Upper lobe of right lung (tissue), 1 donor: Measurements from ENCODE around the gene SNX30. TPM values are rescaled to one million over a fixed set of nuclear protein-coding genes. Genes with fewer than 3 reads are reported as not detected.

Experiments
- ATAC-seq: fragments of 200-7000 bp; cut with Tn5 transposase; one replicate; pipeline ENCODE4 v1.9.1; 2020; ENCODE audit warnings: mild to moderate bottlenecking, moderate library complexity
- DNase-seq: peaks from one replicate; pipeline ENCODE4 v3.0.0-alpha.2; 2020
- H3K27ac ChIP-seq: fragments of 200-600 bp; one replicate; pipeline ENCODE4 v1.8.0; 2022
- H3K27me3 ChIP-seq: fragments of 200-600 bp; one replicate; pipeline ENCODE4 v1.8.0; 2022; ENCODE audit warnings: mild to moderate bottlenecking
- H3K36me3 ChIP-seq: fragments of 200-600 bp; one replicate; pipeline ENCODE4 v1.8.0; 2022
- H3K4me1 ChIP-seq: fragments of 200-600 bp; one replicate; pipeline ENCODE4 v1.8.0; 2022
- H3K4me3 ChIP-seq: fragments of 200-600 bp; one replicate; pipeline ENCODE4 v1.8.0; 2022; ENCODE audit warnings: mild to moderate bottlenecking
- H3K9me3 ChIP-seq: fragments of 200-600 bp; one replicate; pipeline ENCODE4 v1.8.0; 2022
- intact Hi-C: fragments of 100-400 bp; cut with DNase I; formaldehyde crosslinking; loops from one replicate; pipeline ENCODE4 v1.11.0; 2022
- total RNA-seq: library from RNA; stranded (reverse); fragmentation: NEBNext Ultra II Directional; extraction: Animal tissue kit (Norgen Biotek cat#: 25700); gene quantifications from one replicate; pipeline ENCODE4 v1.2.1, GENCODE V29; 2021
- TF ChIP-seq, protein P1 (sequence below): fragments of 200-600 bp; IDR thresholded peaks from one replicate; pipeline ENCODE4 v1.8.0; 2022; ENCODE audit warnings: antibody characterized with exemption
- donor health status: DM: no; HTN: yes; CAD: no; lungs with severe emphysema.

SNX30 gene
- total RNA-seq, 1 donor from 2014 or later, result 76.3 TPM

- TF ChIP-seq, protein P1, sequence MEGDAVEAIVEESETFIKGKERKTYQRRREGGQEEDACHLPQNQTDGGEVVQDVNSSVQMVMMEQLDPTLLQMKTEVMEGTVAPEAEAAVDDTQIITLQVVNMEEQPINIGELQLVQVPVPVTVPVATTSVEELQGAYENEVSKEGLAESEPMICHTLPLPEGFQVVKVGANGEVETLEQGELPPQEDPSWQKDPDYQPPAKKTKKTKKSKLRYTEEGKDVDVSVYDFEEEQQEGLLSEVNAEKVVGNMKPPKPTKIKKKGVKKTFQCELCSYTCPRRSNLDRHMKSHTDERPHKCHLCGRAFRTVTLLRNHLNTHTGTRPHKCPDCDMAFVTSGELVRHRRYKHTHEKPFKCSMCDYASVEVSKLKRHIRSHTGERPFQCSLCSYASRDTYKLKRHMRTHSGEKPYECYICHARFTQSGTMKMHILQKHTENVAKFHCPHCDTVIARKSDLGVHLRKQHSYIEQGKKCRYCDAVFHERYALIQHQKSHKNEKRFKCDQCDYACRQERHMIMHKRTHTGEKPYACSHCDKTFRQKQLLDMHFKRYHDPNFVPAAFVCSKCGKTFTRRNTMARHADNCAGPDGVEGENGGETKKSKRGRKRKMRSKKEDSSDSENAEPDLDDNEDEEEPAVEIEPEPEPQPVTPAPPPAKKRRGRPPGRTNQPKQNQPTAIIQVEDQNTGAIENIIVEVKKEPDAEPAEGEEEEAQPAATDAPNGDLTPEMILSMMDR, result no peak
- no peak overlapping the region for H3K27ac ChIP-seq
- no peaks in the 10 kb centered on the region for H3K27me3 ChIP-seq
- no peak overlapping the region for H3K4me3 ChIP-seq
- ATAC-seq, result no peak
- peaks cover 18% of the 10 kb centered on the region for H3K4me1 ChIP-seq
- H3K9me3 ChIP-seq, result no peaks in the 10 kb centered on the region
- intact Hi-C loops, result no loop called here
- H3K36me3 ChIP-seq, result peaks cover 24% of the 10 kb centered on the region
- no peak for DNase-seq
Measured at GRCh38 chr9:112850840-112851239, 100.3 kb downstream of the SNX30 start.

DNA sequence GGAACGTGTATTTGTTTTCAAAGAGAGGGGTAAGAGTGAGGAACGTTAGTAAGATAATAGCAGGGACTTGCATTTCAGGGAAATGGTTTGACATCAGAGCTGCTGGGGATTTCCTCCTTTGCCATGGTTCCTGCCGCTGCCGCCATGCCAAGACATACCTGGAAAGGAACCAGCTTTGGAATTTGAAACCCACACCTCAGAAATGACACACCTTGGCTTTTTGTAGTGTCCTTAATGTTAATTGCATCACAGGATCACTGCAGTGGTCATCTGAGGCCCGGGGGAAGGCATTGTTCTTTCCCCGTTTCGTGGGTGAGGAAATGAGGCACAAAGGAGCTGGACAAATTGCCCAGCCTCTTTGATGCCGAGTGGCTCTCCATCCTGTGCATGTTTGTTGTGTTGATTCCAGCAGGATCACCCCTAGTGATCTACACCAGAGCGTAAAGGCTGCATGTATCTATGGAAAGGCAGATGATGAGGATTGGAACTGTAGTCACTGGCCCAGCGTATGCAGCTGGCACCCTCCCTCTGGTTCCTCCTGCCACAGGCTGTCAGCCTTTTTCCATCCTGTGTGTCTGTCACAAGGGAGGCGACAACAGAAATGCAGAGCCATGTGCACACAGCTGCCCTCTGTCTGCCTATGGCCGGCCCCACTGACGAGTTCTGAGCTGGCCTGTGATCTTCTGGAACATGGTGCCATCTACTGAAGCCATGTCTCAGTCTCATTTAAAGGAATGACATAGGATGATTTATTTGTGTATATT is 102.4 kb downstream of the SNX30 start:
- H3K4me1 ChIP-seq, result peaks cover 12% of the 10 kb centered on the region
- no peaks in the 10 kb centered on the region for H3K27me3 ChIP-seq
- no peak overlapping the region for H3K4me3 ChIP-seq
- H3K9me3 ChIP-seq, result no peaks in the 10 kb centered on the region
- DNase-seq (no peak), ATAC-seq (no peak)
- peaks cover 24% of the 10 kb centered on the region for H3K36me3 ChIP-seq
- intact Hi-C loops, result no loop called here
- TF ChIP-seq, protein P1, result no peak
- H3K27ac ChIP-seq, result no peak overlapping the region

DNA sequence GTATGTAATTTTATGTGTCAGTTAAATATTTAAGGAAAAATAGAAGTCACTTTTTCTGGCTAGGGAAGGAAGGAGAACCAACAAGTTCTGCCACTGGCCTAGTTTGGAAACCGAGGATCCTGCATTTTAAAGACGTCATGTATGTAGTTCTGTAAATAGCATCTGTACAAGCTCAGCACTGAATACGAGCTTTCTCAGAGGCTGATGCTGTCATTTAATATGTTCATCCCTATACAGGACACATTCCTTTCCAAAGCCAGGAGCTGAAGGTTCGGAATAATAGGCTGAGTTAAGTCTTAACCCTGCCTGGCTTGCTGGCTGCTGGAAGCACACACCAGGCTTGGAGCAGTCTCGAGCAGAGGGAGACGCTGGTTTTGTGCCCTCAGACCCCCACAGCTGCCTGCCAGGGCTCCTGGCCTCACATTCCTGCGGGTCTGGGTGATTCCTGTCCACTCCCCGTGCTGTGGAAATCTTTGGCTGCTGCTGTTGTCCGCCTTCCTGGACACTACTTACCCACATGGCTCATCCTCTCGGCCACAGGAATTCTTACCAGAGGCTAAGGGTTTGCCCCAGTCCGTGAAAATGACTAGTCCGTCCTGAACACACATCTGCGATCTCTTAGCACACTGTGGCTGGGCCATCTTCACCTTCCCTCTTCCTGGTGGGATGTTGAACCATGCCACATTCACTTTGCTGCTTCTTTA is 103.5 kb downstream of the SNX30 start:
- H3K27me3 ChIP-seq, result no peaks in the 10 kb centered on the region
- H3K4me3 ChIP-seq, result no peak overlapping the region
- H3K9me3 ChIP-seq, result no peaks in the 10 kb centered on the region
- TF ChIP-seq, protein P1, result no peak
- DNase-seq (no peak), ATAC-seq (no peak)
- no peak overlapping the region for H3K27ac ChIP-seq
- peaks cover 13% of the 10 kb centered on the region for H3K4me1 ChIP-seq
- peaks cover 24% of the 10 kb centered on the region for H3K36me3 ChIP-seq
- intact Hi-C loops, result no loop called here

GRCh38 chr9:112854657-112855056 is 104.1 kb downstream of the SNX30 start:
- H3K9me3 ChIP-seq, result no peaks in the 10 kb centered on the region
- H3K27me3 ChIP-seq, result no peaks in the 10 kb centered on the region
- H3K4me3 ChIP-seq, result no peak overlapping the region
- H3K27ac ChIP-seq, result no peak overlapping the region
- no peak for DNase-seq
- peaks cover 24% of the 10 kb centered on the region for H3K36me3 ChIP-seq
- H3K4me1 ChIP-seq, result peaks cover 10% of the 10 kb centered on the region
- intact Hi-C loops, result no loop called here
- TF ChIP-seq, protein P1, result no peak
- ATAC-seq, result no peak

- DNase-seq, result no peak
- Histone ChIP-seq H3K27ac (no peak overlapping the region), H3K36me3 (peaks cover 17% of the 10 kb centered on the region), H3K9me3 (no peaks in the 10 kb centered on the region), H3K4me1 (peaks cover 20% of the 10 kb centered on the region), H3K27me3 (no peaks in the 10 kb centered on the region), H3K4me3 (no peak overlapping the region)
- ATAC-seq, result no peak
- intact Hi-C loops, result no loop called here
- TF ChIP-seq, protein P1, result no peak
Measured at GRCh38 chr9:112856200-112856599, 105.6 kb downstream of the SNX30 start.
